ENCODE measurements around the gene NUDT21. TPM values are rescaled to one million over a fixed set of nuclear protein-coding genes. Genes with fewer than 3 reads are reported as not detected.
A peak's percentile ranks its signal among the peaks of the same experiment; 100 is the strongest.

The NUDT21 gene
- total RNA-seq, 5 donors from 2014 or later (not counting 1 experiment from before 2014, with no cell fraction given), result 90.0 to 98.8 (median 98.4) TPM

DNA sequence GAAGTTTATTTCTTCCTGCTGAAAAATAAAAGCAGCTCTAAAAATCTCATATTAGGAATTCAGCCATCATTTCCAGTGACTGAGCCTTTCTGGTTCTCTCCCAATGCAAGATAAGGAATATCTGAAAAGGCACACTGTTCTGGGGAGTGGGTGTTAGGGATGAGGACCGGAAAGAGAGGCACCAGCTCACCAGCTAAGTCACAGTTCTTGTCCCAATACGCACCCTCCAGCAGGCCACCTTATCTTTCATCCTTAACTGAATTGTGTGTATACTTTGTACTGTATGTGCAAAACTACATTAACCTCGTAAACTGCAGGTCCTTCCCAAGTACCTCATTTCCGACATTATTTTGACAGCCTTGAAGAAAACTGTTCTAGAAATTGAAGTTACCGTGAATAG is 36.8 kb downstream of the NUDT21 start:
- Histone ChIP-seq H3K27me3 (replicated peaks in 1 of 2; ENCODE audit: control insufficient read depth in 2 of 2, extremely low read depth in 1 of 2, insufficient read depth in 2 of 2, low read length in 1 of 2) (no peaks in the 10 kb centered on the region), H3K9me3 (no peaks in the 10 kb centered on the region), H3K4me3 (ENCODE audit: control insufficient read depth in 1 of 2, extremely low read depth in 1 of 2, low read length in 1 of 2) (no peak overlapping the region), H3K27ac (ENCODE audit: low read length) (no peak overlapping the region), H3K4me1 (ENCODE audit: control insufficient read depth in 1 of 2, extremely low read depth in 1 of 2, insufficient read depth in 2 of 2, low read length in 2 of 2) (no peaks in the 10 kb centered on the region), H3K36me3 (ENCODE audit: control insufficient read depth in 2 of 2, extremely low read depth in 1 of 2, insufficient read depth in 1 of 2, low read length in 1 of 2) (peaks cover 0 to 12% of the 10 kb centered on the region in 2 donors)
- Mint-ChIP-seq H3K27me3 (no peaks in the 10 kb centered on the region), H3K4me3 (no peak overlapping the region), H3K9me3 (no peaks in the 10 kb centered on the region), H3K27ac (no peak overlapping the region), H3K36me3 (peaks cover 24% of the 10 kb centered on the region), H3K4me1 (peaks cover 22 to 24% (median 22%) of the 10 kb centered on the region in 3 donors)
- no CpG with 5 or more reads among the region's 5 CpGs for WGBS (ENCODE audit: insufficient coverage)
- ChIA-PET CTCF (interaction anchor here in 1 of 2 donors (0.5 kb wide), 1 partner anchor 460 kb away, joined by 3 read pairs; no protein-coding TSS in a partner anchor), POLR2A (no interaction called here)
- ATAC-seq (replicated peaks in 1 of 4) (no peak), DNase-seq (no peak)

DNA sequence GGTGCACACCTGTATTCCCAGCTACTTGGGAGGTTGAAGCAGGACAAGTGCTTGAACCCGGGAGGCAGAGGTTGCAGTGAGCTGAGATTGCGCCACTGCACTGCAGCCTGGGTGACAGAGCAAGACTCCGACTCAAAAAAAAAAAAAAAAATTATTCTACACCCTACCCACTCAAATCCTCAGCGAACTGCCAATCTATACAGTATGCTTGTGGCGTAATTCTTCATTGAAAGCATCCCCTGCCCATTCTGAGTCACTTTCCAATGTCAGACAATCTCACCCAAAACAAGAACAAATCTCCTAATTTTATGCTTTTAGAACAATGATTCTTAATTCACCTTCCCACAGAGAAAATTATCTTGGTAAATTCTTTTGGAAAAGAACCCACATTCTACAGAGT is 37.8 kb downstream of the NUDT21 start:
- CTCF ChIA-PET, result no interaction called here
- POLR2A ChIA-PET, result no interaction called here
- no peaks in the 10 kb centered on the region for H3K4me1 ChIP-seq (ENCODE audit: control insufficient read depth in 1 of 2, extremely low read depth in 1 of 2, insufficient read depth in 2 of 2, low read length in 2 of 2)
- H3K27me3 ChIP-seq (replicated peaks in 1 of 2; ENCODE audit: control insufficient read depth in 2 of 2, extremely low read depth in 1 of 2, insufficient read depth in 2 of 2, low read length in 1 of 2), result no peaks in the 10 kb centered on the region
- H3K36me3 ChIP-seq (ENCODE audit: control insufficient read depth in 2 of 2, extremely low read depth in 1 of 2, insufficient read depth in 1 of 2, low read length in 1 of 2), result peaks cover 0 to 21% of the 10 kb centered on the region in 2 donors
- Mint-ChIP-seq H3K36me3 (peaks cover 32% of the 10 kb centered on the region), H3K4me1 (peaks cover 20 to 22% (median 21%) of the 10 kb centered on the region in 3 donors), H3K27ac (no peak overlapping the region), H3K27me3 (no peaks in the 10 kb centered on the region), H3K9me3 (no peaks in the 10 kb centered on the region), H3K4me3 (no peak overlapping the region)
- ATAC-seq (replicated peaks in 1 of 4) (no peak), DNase-seq (no peak)
- no peak overlapping the region for H3K27ac ChIP-seq (ENCODE audit: low read length)
- no peak overlapping the region for H3K4me3 ChIP-seq (ENCODE audit: control insufficient read depth in 1 of 2, extremely low read depth in 1 of 2, low read length in 1 of 2)
- no peaks in the 10 kb centered on the region for H3K9me3 ChIP-seq
- WGBS (ENCODE audit: insufficient coverage), result 84% methylated on average over 5 of the region's 5 CpGs

GRCh38 chr16:56411624-56412023 is 39.5 kb downstream of the NUDT21 start:
- CTCF ChIA-PET, result no interaction called here
- no peaks in the 10 kb centered on the region for H3K4me1 ChIP-seq (ENCODE audit: control insufficient read depth in 1 of 2, extremely low read depth in 1 of 2, insufficient read depth in 2 of 2, low read length in 2 of 2)
- DNase-seq (no peak), ATAC-seq (replicated peaks in 1 of 4) (no peak)
- Mint-ChIP-seq H3K9me3 (no peaks in the 10 kb centered on the region), H3K36me3 (peaks cover 38% of the 10 kb centered on the region), H3K4me3 (no peak overlapping the region), H3K27me3 (no peaks in the 10 kb centered on the region), H3K27ac (no peak overlapping the region), H3K4me1 (peaks cover 18 to 22% (median 20%) of the 10 kb centered on the region in 3 donors)
- H3K36me3 ChIP-seq (ENCODE audit: control insufficient read depth in 2 of 2, extremely low read depth in 1 of 2, insufficient read depth in 1 of 2, low read length in 1 of 2), result peaks cover 0 to 32% of the 10 kb centered on the region in 2 donors
- no peak overlapping the region for H3K27ac ChIP-seq (ENCODE audit: low read length)
- H3K4me3 ChIP-seq (ENCODE audit: control insufficient read depth in 1 of 2, extremely low read depth in 1 of 2, low read length in 1 of 2), result no peak overlapping the region
- no peaks in the 10 kb centered on the region for H3K9me3 ChIP-seq
- WGBS (ENCODE audit: insufficient coverage), result 88% methylated on average over 2 of the region's 2 CpGs
- POLR2A ChIA-PET, result no interaction called here
- H3K27me3 ChIP-seq (replicated peaks in 1 of 2; ENCODE audit: control insufficient read depth in 2 of 2, extremely low read depth in 1 of 2, insufficient read depth in 2 of 2, low read length in 1 of 2), result no peaks in the 10 kb centered on the region

- Mint-ChIP-seq H3K4me3 (no peak overlapping the region), H3K27ac (no peak overlapping the region), H3K27me3 (no peaks in the 10 kb centered on the region), H3K9me3 (no peaks in the 10 kb centered on the region), H3K36me3 (peaks cover 38% of the 10 kb centered on the region), H3K4me1 (peaks cover 17 to 20% (median 18%) of the 10 kb centered on the region in 3 donors)
- Histone ChIP-seq H3K27ac (ENCODE audit: low read length) (no peak overlapping the region), H3K9me3 (no peaks in the 10 kb centered on the region), H3K27me3 (replicated peaks in 1 of 2; ENCODE audit: control insufficient read depth in 2 of 2, extremely low read depth in 1 of 2, insufficient read depth in 2 of 2, low read length in 1 of 2) (no peaks in the 10 kb centered on the region), H3K36me3 (ENCODE audit: control insufficient read depth in 2 of 2, extremely low read depth in 1 of 2, insufficient read depth in 1 of 2, low read length in 1 of 2) (peaks cover 0 to 32% of the 10 kb centered on the region in 2 donors), H3K4me1 (ENCODE audit: control insufficient read depth in 1 of 2, extremely low read depth in 1 of 2, insufficient read depth in 2 of 2, low read length in 2 of 2) (no peaks in the 10 kb centered on the region), H3K4me3 (ENCODE audit: control insufficient read depth in 1 of 2, extremely low read depth in 1 of 2, low read length in 1 of 2) (no peak overlapping the region)
- ChIA-PET CTCF (no interaction called here), POLR2A (no interaction called here)
- no peak for DNase-seq
- no CpG with 5 or more reads among the region's 5 CpGs for WGBS (ENCODE audit: insufficient coverage)
- no peak for ATAC-seq (replicated peaks in 1 of 4)
Observed at GRCh38 chr16:56411123-56411522, 40.0 kb downstream of the NUDT21 start.

DNA sequence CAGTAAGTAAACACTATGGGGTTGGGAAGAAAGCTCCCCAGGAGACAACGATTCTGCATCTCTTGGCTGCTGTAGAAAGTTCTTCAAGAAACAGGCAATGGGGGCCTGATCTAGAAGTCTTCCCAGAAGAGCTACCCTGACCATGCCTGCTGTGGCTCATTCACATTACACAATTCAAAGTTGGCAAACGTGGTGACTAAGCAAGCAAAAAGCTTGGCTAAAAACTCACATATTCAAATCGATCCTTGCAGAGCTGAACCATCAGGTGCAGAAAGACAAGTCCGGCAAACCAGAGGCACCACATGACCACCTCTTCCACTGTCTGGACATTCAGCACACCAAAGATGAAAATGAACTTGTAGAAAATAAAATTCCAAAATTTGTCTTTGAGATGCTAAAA is 41.9 kb downstream of the NUDT21 start:
- no peaks in the 10 kb centered on the region for H3K27me3 ChIP-seq (replicated peaks in 1 of 2; ENCODE audit: control insufficient read depth in 2 of 2, extremely low read depth in 1 of 2, insufficient read depth in 2 of 2, low read length in 1 of 2)
- Mint-ChIP-seq H3K4me1 (peaks cover 2 to 9% (median 2%) of the 10 kb centered on the region in 3 donors), H3K9me3 (no peaks in the 10 kb centered on the region), H3K27me3 (no peaks in the 10 kb centered on the region), H3K4me3 (no peak overlapping the region), H3K27ac (peak overlapping the region in 1 of 2 donors; percentile 22), H3K36me3 (peaks cover 48% of the 10 kb centered on the region)
- no peak for DNase-seq
- H3K36me3 ChIP-seq (ENCODE audit: control insufficient read depth in 2 of 2, extremely low read depth in 1 of 2, insufficient read depth in 1 of 2, low read length in 1 of 2), result peaks cover 5 to 45% of the 10 kb centered on the region in 2 donors
- ChIA-PET CTCF (no interaction called here), POLR2A (no interaction called here)
- no peak overlapping the region for H3K27ac ChIP-seq (ENCODE audit: low read length)
- no peak overlapping the region for H3K4me3 ChIP-seq (ENCODE audit: control insufficient read depth in 1 of 2, extremely low read depth in 1 of 2, low read length in 1 of 2)
- H3K4me1 ChIP-seq (ENCODE audit: control insufficient read depth in 1 of 2, extremely low read depth in 1 of 2, insufficient read depth in 2 of 2, low read length in 2 of 2), result no peaks in the 10 kb centered on the region
- ATAC-seq (replicated peaks in 1 of 4), result no peak
- H3K9me3 ChIP-seq, result no peaks in the 10 kb centered on the region
- WGBS (ENCODE audit: insufficient coverage), result 100% methylated on average over 2 of the region's 4 CpGs

DNA sequence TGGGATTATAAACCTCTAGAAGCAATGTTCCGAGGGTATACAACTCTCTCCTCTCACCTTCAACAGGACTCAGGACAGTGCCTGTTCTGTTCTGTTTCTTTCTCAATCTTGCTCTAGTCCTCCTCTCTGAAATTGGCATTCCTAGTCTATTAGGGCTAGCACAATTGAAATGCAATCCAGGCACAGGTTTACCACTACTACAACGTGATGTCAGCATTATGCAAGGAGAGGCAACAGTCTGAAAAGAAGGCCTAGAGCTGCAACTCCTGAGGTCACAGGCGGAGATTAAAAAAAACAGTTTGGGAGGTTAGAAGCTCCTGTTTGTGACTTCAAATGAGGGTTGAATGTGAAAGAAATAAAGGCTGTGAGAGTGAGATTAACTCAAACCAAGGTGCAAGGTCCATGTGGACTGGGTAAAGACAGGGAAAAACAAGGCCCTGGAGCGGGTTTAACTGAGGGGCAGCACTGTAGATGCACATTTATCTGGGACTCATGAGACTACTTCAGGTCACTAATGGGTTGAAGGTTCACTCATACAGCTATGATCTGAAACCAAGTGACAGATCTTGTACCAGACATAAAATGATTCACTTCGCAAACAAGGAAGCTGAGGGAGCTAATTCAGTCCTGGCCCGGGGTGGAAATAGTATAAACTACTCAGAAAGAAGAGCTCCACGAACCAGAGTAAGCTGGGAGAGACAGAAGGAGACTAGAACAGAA is 42.6 kb downstream of the NUDT21 start:
- no peak overlapping the region for H3K27ac ChIP-seq (ENCODE audit: low read length)
- ChIA-PET POLR2A (interaction anchor here in 1 of 2 donors (0.6 kb wide), 2 partner anchors 10 to 15 kb away, joined by 3 to 4 read pairs; no protein-coding TSS in a partner anchor), CTCF (no interaction called here)
- ATAC-seq (replicated peaks in 1 of 4) (no peak), DNase-seq (no peak)
- 77% methylated on average over 5 of the region's 7 CpGs for WGBS (ENCODE audit: insufficient coverage)
- Mint-ChIP-seq H3K27ac (no peak overlapping the region), H3K9me3 (no peaks in the 10 kb centered on the region), H3K4me3 (no peak overlapping the region), H3K4me1 (peaks cover 0 to 2% (median 1%) of the 10 kb centered on the region in 3 donors), H3K36me3 (peaks cover 47% of the 10 kb centered on the region), H3K27me3 (no peaks in the 10 kb centered on the region)
- H3K27me3 ChIP-seq (replicated peaks in 1 of 2; ENCODE audit: control insufficient read depth in 2 of 2, extremely low read depth in 1 of 2, insufficient read depth in 2 of 2, low read length in 1 of 2), result no peaks in the 10 kb centered on the region
- no peaks in the 10 kb centered on the region for H3K4me1 ChIP-seq (ENCODE audit: control insufficient read depth in 1 of 2, extremely low read depth in 1 of 2, insufficient read depth in 2 of 2, low read length in 2 of 2)
- H3K36me3 ChIP-seq (ENCODE audit: control insufficient read depth in 2 of 2, extremely low read depth in 1 of 2, insufficient read depth in 1 of 2, low read length in 1 of 2), result peaks cover 5 to 47% of the 10 kb centered on the region in 2 donors
- no peaks in the 10 kb centered on the region for H3K9me3 ChIP-seq
- H3K4me3 ChIP-seq (ENCODE audit: control insufficient read depth in 1 of 2, extremely low read depth in 1 of 2, low read length in 1 of 2), result no peak overlapping the region

All from T-cell (primary cell).